ENCODE results near the gene KLF15.
A peak's percentile ranks its signal among the peaks of the same experiment; 100 is the strongest.

The KLF15 gene

DNA sequence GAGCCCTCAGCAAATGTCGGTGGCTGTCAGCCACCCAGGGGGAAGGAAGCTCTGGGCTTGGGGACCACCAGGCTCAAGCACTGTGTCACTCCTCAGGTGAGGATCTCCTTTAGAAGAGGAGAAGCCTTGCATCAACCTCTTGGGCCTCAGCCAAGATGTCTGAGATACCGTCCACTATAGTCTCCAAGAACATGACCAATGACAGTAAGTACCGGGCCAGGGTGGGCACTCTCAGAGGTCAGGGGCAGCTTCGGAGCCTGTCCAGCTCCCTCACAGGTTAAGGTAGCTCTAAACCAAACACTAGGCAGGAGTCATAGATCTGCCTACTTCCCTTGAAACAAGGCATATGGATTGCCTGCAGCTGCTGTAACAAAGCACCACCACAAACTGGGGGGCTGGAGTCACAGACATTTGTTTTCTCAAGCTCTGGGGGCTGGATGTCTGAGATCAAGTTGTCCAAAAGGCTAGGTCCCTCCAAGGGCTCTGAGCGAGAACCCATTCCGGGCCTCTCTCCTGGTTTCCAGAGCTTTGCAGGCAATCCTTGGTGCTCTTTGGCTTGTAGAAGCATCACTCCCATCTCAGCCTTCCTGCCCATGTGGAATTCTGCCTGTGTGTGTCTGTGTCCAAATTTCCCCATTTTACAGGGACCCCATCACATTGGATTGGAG is 38.8 kb upstream of the KLF15 start:
- no peaks in the 10 kb centered on the region for H3K36me3 ChIP-seq (ENCODE audit: control insufficient read depth, insufficient read depth, low read length)
- no peak overlapping the region for H3K9ac ChIP-seq (ENCODE audit: low read length)
- H3K4me1 ChIP-seq (ENCODE audit: control insufficient read depth, insufficient read depth, low read length): no peaks in the 10 kb centered on the region
- H3K27me3 ChIP-seq (ENCODE audit: control insufficient read depth, insufficient read depth, low read length): peaks cover 14% of the 10 kb centered on the region
- H3K4me3 ChIP-seq (ENCODE audit: low read length): no peak overlapping the region
- no peaks in the 10 kb centered on the region for H3K9me3 ChIP-seq (ENCODE audit: control insufficient read depth, low read length)

DNA sequence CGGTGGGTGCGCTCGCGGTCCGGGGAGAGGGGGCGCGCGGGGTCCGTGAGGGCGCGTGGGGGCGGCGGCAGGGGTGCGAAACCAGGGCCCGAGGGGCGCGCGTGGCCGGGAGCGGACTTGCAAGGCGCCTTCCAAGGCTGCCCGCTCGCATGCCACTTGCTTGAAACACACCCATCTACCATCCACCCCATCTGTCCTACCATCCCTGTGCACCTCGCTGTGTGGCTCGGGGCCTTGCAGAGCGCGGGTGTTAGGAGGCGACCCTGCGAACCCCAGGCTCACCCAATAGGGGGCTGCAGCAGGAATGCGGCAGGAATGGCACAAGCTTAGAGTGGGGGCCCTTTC is 37.7 kb upstream of the KLF15 start:
- Histone ChIP-seq H3K4me3 (ENCODE audit: low read length) (no peak overlapping the region), H3K9ac (ENCODE audit: low read length) (no peak overlapping the region), H3K9me3 (ENCODE audit: control insufficient read depth, low read length) (no peaks in the 10 kb centered on the region), H3K4me1 (ENCODE audit: control insufficient read depth, insufficient read depth, low read length) (no peaks in the 10 kb centered on the region), H3K36me3 (ENCODE audit: control insufficient read depth, insufficient read depth, low read length) (no peaks in the 10 kb centered on the region), H3K27me3 (ENCODE audit: control insufficient read depth, insufficient read depth, low read length) (peaks cover 14% of the 10 kb centered on the region)

DNA sequence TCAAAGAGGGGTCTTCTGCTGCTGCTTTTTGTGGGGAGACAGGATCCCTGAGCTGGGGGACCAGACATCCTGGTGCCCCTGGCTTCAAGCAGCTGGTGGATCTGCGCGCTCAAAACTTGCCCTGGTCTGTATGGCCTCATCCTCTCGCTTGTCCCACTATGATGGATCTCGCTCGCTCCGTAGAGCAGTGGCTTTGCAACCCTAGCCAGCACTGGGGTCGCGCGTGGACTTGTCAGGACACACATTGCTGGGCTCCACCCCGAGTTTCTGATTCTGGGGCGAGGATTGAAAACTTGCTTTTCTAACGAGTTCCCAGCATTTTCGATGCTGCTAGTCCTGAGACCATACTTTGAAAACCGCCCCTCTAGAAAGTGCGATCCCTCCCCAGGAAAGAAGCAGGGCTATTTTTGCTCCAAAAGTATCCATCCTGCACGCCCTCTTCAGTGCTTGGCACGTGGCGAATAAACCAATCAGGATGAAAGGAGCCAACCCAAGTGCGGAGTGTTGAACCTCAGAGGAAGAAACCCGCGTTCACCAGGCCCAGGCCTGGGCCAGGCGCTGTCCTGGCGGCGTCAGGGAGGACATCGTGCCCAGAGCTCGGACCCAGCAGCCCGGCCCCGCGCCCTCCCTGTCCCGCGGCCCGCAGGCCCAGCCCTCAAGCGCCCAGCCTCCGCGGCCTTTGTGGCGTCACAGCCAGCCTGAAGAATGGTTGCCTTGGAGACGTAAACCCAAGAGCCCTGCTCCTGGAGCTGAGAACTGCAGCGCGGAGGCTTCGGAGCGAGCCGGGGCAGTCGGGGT is 37.2 kb upstream of the KLF15 start, which contains the start of gene CFAP100:
Gene CFAP100, plus strand, starts transcription at position 731 of the 798 bp plus-strand sequence. CDS start 1,092 bp downstream, outside the sequence.
- Histone ChIP-seq H3K4me3 (ENCODE audit: low read length) (no peak within 1 kb of the TSS), H3K27me3 (ENCODE audit: control insufficient read depth, insufficient read depth, low read length) (peaks cover 17% of the 10 kb centered on the region), H3K9ac (ENCODE audit: low read length) (no peak within 1 kb of the TSS)

DNA sequence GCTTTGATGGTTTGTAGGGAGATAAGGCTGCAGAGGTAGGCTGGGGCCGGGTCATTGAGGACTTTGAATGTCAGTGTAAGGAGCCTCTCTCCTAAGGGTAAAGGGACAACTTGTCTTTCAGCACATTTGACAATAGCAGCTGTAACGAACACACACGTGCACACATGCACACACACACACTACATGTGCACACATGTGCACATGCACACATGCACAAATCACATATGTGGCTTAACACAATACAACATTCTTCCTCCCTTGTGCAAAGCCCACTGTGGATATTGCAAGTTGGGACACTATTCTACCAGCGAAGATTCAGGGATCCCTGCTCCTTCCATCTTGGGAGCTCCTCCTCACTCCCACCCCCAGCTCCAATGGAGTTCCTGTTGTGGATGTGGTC is 36.4 kb upstream of the KLF15 start:
- no peaks in the 10 kb centered on the region for H3K9me3 ChIP-seq (ENCODE audit: control insufficient read depth, low read length)
- H3K36me3 ChIP-seq (ENCODE audit: control insufficient read depth, insufficient read depth, low read length): no peaks in the 10 kb centered on the region
- H3K9ac ChIP-seq (ENCODE audit: low read length): no peak overlapping the region
- H3K4me3 ChIP-seq (ENCODE audit: low read length): no peak overlapping the region
- peaks cover 18% of the 10 kb centered on the region for H3K27me3 ChIP-seq (ENCODE audit: control insufficient read depth, insufficient read depth, low read length)
- peaks cover 9% of the 10 kb centered on the region for H3K4me1 ChIP-seq (ENCODE audit: control insufficient read depth, insufficient read depth, low read length)

More for the DNA sequence above, 37.2 kb upstream of the KLF15 start, which contains the start of gene CFAP100:
- Histone ChIP-seq H3K4me1 (ENCODE audit: control insufficient read depth, insufficient read depth, low read length) (peaks cover 3% of the 10 kb centered on the region), H3K9me3 (ENCODE audit: control insufficient read depth, low read length) (no peaks in the 10 kb centered on the region), H3K36me3 (ENCODE audit: control insufficient read depth, insufficient read depth, low read length) (no peaks in the 10 kb centered on the region)

DNA sequence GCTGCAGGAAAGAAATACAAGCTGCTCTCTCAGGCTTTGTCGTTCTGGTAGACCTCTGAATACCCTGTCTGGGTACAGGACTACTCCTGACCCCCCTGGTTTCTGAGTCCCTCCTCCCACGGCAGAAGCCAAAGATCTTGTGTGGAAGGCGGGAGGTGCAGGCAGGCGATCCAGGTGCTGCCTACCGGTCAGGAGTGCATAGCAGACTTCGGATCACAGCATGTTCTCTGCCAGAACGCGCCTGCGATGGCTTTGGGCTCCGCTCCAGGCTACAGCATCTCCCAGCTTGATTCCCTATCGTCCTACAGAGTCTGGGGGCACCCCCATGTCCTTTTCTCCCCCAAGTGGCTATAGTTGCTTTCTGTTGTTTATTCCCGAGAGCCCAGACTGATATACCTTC is 35.0 kb upstream of the KLF15 start:
- Histone ChIP-seq H3K4me1 (ENCODE audit: control insufficient read depth, insufficient read depth, low read length) (peaks cover 9% of the 10 kb centered on the region), H3K9ac (ENCODE audit: low read length) (no peak overlapping the region), H3K4me3 (ENCODE audit: low read length) (no peak overlapping the region), H3K27me3 (ENCODE audit: control insufficient read depth, insufficient read depth, low read length) (peaks cover 18% of the 10 kb centered on the region), H3K9me3 (ENCODE audit: control insufficient read depth, low read length) (no peaks in the 10 kb centered on the region), H3K36me3 (ENCODE audit: control insufficient read depth, insufficient read depth, low read length) (no peaks in the 10 kb centered on the region)

DNA sequence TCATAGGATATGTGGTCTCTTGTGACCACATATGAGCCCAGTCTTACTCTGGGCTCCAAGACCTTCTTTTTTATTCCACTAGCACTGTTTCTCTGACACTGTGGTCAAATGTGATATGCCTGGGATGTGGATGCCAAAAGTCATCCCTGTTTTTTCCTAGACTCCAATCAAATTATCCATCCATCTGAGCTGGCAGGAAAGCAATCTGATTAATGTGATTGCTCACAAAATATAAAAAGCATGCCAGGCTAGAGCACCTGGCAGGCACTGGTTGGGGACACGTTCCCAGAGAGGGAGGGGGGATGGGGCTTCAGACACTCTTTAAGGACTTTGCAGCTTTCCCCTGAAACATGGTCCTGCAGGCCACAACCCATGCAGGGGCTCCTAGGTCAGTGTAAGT is 34.4 kb upstream of the KLF15 start:
- no peak overlapping the region for H3K4me3 ChIP-seq (ENCODE audit: low read length)
- H3K4me1 ChIP-seq (ENCODE audit: control insufficient read depth, insufficient read depth, low read length): peaks cover 9% of the 10 kb centered on the region
- no peak overlapping the region for H3K9ac ChIP-seq (ENCODE audit: low read length)
- H3K36me3 ChIP-seq (ENCODE audit: control insufficient read depth, insufficient read depth, low read length): no peaks in the 10 kb centered on the region
- H3K27me3 ChIP-seq (ENCODE audit: control insufficient read depth, insufficient read depth, low read length): peaks cover 18% of the 10 kb centered on the region
- H3K9me3 ChIP-seq (ENCODE audit: control insufficient read depth, low read length): no peaks in the 10 kb centered on the region

DNA sequence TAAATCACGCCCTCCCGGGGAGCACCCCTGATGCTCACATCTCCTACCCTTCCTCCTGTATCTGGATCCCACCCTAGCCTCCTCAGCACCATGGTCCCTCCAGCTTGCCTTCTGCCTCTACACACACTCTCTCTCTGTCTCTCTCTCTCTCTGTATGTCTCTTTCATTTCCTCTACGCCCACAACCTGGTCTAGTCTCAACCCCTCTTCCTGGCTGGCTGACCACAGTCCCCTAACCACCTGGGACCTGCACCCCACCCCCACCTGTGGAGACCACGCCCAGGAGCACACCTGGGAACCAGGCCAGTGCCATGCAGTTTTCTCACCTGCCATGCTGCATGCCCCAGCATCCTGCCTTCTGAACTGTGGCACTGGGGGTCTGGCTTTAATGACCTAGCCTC is 33.5 kb upstream of the KLF15 start:
- no peak overlapping the region for H3K4me3 ChIP-seq (ENCODE audit: low read length)
- H3K9me3 ChIP-seq (ENCODE audit: control insufficient read depth, low read length): no peaks in the 10 kb centered on the region
- H3K9ac ChIP-seq (ENCODE audit: low read length): no peak overlapping the region
- peaks cover 9% of the 10 kb centered on the region for H3K4me1 ChIP-seq (ENCODE audit: control insufficient read depth, insufficient read depth, low read length)
- H3K27me3 ChIP-seq (ENCODE audit: control insufficient read depth, insufficient read depth, low read length): peaks cover 14% of the 10 kb centered on the region
- no peaks in the 10 kb centered on the region for H3K36me3 ChIP-seq (ENCODE audit: control insufficient read depth, insufficient read depth, low read length)

DNA sequence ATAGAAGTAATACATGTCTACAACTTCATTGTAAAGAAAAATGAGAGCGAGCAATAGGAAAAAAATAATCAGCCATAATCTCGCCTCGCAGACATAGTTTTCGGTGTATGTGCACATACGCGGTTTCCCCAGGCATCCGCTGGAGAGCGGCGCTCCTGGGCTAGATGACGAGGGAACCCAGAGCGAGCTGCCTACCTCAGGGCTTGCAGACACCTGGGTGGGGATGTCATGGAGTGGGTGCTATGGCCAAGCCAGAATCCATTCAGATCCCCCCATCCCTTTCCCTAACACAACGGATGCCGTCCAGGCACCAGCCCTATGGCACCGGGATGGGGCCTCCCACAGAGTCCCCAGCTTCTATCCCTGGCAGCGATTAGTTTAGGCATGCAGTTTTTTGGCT is 33.0 kb upstream of the KLF15 start:
- peaks cover 9% of the 10 kb centered on the region for H3K4me1 ChIP-seq (ENCODE audit: control insufficient read depth, insufficient read depth, low read length)
- no peaks in the 10 kb centered on the region for H3K9me3 ChIP-seq (ENCODE audit: control insufficient read depth, low read length)
- H3K4me3 ChIP-seq (ENCODE audit: low read length): no peak overlapping the region
- no peaks in the 10 kb centered on the region for H3K36me3 ChIP-seq (ENCODE audit: control insufficient read depth, insufficient read depth, low read length)
- H3K9ac ChIP-seq (ENCODE audit: low read length): no peak overlapping the region
- H3K27me3 ChIP-seq (ENCODE audit: control insufficient read depth, insufficient read depth, low read length): peaks cover 11% of the 10 kb centered on the region

DNA sequence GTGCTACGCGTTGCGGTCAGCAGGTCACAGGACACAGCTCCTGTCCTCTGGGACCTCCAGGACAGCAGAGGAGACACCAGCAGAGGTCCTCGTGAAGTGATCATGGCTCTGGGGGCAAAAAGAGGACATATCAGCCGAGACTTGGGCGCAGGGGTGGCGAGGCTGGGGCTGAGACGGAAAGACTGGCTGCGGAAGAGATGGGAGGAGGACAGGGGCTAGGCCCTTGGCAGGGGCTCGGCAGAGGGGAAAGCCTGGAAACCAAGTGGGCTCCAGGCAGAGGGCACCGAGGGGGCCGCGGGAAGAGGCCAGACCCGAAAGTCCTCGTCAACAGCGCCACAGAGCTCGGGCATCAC is 32.6 kb upstream of the KLF15 start:
- no peak overlapping the region for H3K4me3 ChIP-seq (ENCODE audit: low read length)
- H3K9me3 ChIP-seq (ENCODE audit: control insufficient read depth, low read length): no peaks in the 10 kb centered on the region
- peaks cover 9% of the 10 kb centered on the region for H3K4me1 ChIP-seq (ENCODE audit: control insufficient read depth, insufficient read depth, low read length)
- no peaks in the 10 kb centered on the region for H3K36me3 ChIP-seq (ENCODE audit: control insufficient read depth, insufficient read depth, low read length)
- H3K27me3 ChIP-seq (ENCODE audit: control insufficient read depth, insufficient read depth, low read length): peaks cover 7% of the 10 kb centered on the region
- H3K9ac ChIP-seq (ENCODE audit: low read length): no peak overlapping the region

DNA sequence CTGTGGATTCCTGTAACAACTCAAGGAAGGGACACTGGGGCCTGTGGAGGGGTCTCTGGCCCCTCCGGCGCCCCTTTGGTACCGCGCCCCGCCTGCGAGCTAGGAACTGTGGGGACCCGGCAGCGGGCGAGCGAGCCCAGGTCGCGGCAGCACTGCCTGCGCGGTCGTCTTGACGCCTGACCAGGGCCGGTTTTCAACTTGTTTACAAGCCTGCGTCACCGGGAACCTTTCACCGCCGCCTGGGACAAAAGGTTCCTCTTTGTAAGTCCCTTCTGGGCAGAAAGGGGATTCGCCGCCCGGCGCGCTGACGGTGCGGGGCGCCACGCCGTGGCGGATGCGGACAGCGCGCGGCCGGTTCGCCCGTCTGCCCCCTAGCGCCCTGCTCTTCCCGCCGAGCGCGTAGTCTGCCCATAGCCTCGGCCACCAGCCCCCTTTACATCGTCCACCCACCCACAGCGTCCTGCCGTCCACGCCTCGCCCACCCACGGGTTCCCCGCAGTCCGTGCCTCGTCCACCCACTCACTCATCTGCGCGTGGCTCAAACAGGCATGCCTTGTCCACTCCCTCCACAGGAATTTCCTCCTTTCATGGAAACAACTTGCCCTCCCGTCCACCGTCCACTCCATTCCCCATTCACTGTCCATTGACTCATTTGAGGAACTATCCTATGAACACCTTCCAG is 32.0 kb upstream of the KLF15 start:
- peaks cover 9% of the 10 kb centered on the region for H3K4me1 ChIP-seq (ENCODE audit: control insufficient read depth, insufficient read depth, low read length)
- H3K27me3 ChIP-seq (ENCODE audit: control insufficient read depth, insufficient read depth, low read length): peaks cover 7% of the 10 kb centered on the region
- no peaks in the 10 kb centered on the region for H3K36me3 ChIP-seq (ENCODE audit: control insufficient read depth, insufficient read depth, low read length)
- H3K4me3 ChIP-seq (ENCODE audit: low read length): no peak overlapping the region
- peak overlapping the region; percentile 71 for H3K9ac ChIP-seq (ENCODE audit: low read length)
- H3K9me3 ChIP-seq (ENCODE audit: control insufficient read depth, low read length): no peaks in the 10 kb centered on the region

DNA sequence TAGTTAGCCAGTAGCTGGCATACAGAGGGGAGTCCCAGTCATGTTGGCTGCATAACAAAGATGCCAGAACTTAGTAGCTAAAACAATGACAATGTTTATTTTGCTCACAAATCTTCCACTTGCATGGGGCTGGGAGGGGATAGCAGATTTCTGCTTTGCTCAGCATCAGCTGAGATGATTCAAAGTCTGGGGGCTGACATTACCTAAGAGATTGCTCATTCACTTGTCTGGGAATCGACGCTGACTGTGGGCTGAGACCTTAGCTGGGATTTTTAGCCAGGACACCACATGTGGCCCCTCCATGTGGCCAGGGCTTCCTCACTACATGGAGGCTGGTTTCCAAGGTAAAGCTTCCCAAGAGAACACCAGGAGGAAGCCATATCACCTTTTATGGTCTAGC is 24.8 kb upstream of the KLF15 start:
- no peak overlapping the region for H3K9ac ChIP-seq (ENCODE audit: low read length)
- no peaks in the 10 kb centered on the region for H3K9me3 ChIP-seq (ENCODE audit: control insufficient read depth, low read length)
- H3K4me3 ChIP-seq (ENCODE audit: low read length): no peak overlapping the region
- no peaks in the 10 kb centered on the region for H3K36me3 ChIP-seq (ENCODE audit: control insufficient read depth, insufficient read depth, low read length)
- no peaks in the 10 kb centered on the region for H3K4me1 ChIP-seq (ENCODE audit: control insufficient read depth, insufficient read depth, low read length)
- peaks cover 13% of the 10 kb centered on the region for H3K27me3 ChIP-seq (ENCODE audit: control insufficient read depth, insufficient read depth, low read length)

Data from mucosa of stomach (tissue), 1 donor.